Measurements from ENCODE around the gene FRAT2. TPM values are rescaled to one million over a fixed set of nuclear protein-coding genes. Genes with fewer than 3 reads are reported as not detected.

FRAT2 gene
- total and polyA plus RNA-seq, 2 of the 13 experiments (the other 11 are each of a cell fraction or from before 2014, with no cell fraction given), result 7.2 to 14.1 TPM

DNA sequence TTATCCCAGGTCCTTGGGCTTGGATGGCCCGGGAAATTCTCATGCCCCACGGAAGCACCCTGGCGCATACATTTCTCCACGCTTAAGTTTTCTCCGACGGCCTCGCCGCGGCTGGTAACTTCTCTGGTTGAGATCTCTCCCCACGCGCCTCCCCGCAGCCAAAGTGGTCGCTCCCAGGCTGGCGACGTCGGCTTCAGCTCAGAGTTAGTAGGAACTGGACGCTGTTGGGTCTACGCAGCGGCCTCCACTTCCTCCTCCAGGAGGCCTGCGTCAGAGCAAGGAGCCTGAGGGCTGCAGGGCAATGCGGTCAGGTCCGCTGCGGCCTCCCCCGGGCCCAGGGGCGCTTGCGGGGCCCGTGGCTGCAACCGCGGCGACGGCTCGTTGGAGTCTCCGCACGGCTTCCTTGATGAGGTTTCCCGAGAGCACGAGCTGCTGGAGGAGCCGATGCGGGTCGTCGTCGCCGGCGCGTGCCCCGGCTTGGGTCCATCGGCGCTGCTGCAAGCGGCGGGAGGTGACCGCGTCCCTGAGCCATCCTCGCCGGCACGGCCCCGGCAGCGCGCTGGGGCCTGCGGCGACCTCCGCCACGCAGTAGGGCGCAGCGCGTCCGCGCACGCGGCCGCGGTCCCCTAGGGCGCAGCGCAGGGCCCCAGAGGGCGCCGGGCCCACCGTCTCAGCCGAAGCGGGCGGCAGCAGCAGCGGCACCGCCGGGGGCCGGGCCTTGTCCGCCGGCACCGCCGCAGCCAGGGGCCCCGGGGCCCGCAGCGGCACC is 744 bp downstream of the FRAT2 start (continued):
- TF ChIP-seq HMGXB3 (CRISPR knock-in tag; IDR thresholded peaks at IDR 0.05; ENCODE audit: borderline replicate concordance) (no peak), CENPT (CRISPR knock-in tag; IDR thresholded peaks at IDR 0.05; ENCODE audit: low read depth) (0 out of 2 replicates have a peak, but pooled peaks have one; percentile 18), TOE1 (CRISPR knock-in tag; IDR thresholded peaks at IDR 0.05) (no peak), PREB (CRISPR knock-in tag; IDR thresholded peaks at IDR 0.05) (no peak), PPARG (CRISPR knock-in tag; conservative IDR thresholded peaks at IDR 0.05) (no peak), ZMYM4 (CRISPR knock-in tag; IDR thresholded peaks at IDR 0.05) (no peak; the same call in 1 of the 2 replicates)
- TF ChIP-seq, protein P1, sequence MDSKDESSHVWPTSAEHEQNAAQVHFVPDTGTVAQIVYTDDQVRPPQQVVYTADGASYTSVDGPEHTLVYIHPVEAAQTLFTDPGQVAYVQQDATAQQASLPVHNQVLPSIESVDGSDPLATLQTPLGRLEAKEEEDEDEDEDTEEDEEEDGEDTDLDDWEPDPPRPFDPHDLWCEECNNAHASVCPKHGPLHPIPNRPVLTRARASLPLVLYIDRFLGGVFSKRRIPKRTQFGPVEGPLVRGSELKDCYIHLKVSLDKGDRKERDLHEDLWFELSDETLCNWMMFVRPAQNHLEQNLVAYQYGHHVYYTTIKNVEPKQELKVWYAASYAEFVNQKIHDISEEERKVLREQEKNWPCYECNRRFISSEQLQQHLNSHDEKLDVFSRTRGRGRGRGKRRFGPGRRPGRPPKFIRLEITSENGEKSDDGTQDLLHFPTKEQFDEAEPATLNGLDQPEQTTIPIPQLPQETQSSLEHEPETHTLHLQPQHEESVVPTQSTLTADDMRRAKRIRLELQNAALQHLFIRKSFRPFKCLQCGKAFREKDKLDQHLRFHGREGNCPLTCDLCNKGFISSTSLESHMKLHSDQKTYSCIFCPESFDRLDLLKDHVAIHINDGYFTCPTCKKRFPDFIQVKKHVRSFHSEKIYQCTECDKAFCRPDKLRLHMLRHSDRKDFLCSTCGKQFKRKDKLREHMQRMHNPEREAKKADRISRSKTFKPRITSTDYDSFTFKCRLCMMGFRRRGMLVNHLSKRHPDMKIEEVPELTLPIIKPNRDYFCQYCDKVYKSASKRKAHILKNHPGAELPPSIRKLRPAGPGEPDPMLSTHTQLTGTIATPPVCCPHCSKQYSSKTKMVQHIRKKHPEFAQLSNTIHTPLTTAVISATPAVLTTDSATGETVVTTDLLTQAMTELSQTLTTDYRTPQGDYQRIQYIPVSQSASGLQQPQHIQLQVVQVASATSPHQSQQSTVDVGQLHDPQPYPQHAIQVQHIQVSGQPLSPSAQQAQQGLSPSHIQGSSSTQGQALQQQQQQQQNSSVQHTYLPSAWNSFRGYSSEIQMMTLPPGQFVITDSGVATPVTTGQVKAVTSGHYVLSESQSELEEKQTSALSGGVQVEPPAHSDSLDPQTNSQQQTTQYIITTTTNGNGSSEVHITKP (CRISPR knock-in tag; IDR thresholded peaks at IDR 0.05; ENCODE audit: low read depth), result peak; percentile 93
- TF ChIP-seq, protein P2, sequence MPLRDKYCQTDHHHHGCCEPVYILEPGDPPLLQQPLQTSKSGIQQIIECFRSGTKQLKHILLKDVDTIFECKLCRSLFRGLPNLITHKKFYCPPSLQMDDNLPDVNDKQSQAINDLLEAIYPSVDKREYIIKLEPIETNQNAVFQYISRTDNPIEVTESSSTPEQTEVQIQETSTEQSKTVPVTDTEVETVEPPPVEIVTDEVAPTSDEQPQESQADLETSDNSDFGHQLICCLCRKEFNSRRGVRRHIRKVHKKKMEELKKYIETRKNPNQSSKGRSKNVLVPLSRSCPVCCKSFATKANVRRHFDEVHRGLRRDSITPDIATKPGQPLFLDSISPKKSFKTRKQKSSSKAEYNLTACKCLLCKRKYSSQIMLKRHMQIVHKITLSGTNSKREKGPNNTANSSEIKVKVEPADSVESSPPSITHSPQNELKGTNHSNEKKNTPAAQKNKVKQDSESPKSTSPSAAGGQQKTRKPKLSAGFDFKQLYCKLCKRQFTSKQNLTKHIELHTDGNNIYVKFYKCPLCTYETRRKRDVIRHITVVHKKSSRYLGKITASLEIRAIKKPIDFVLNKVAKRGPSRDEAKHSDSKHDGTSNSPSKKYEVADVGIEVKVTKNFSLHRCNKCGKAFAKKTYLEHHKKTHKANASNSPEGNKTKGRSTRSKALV (CRISPR knock-in tag; IDR thresholded peaks at IDR 0.05), result no peak
- TF ChIP-seq, protein P3, sequence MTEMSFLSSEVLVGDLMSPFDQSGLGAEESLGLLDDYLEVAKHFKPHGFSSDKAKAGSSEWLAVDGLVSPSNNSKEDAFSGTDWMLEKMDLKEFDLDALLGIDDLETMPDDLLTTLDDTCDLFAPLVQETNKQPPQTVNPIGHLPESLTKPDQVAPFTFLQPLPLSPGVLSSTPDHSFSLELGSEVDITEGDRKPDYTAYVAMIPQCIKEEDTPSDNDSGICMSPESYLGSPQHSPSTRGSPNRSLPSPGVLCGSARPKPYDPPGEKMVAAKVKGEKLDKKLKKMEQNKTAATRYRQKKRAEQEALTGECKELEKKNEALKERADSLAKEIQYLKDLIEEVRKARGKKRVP (CRISPR knock-in tag; IDR thresholded peaks at IDR 0.05), result no peak
- TF ChIP-seq, protein P4, sequence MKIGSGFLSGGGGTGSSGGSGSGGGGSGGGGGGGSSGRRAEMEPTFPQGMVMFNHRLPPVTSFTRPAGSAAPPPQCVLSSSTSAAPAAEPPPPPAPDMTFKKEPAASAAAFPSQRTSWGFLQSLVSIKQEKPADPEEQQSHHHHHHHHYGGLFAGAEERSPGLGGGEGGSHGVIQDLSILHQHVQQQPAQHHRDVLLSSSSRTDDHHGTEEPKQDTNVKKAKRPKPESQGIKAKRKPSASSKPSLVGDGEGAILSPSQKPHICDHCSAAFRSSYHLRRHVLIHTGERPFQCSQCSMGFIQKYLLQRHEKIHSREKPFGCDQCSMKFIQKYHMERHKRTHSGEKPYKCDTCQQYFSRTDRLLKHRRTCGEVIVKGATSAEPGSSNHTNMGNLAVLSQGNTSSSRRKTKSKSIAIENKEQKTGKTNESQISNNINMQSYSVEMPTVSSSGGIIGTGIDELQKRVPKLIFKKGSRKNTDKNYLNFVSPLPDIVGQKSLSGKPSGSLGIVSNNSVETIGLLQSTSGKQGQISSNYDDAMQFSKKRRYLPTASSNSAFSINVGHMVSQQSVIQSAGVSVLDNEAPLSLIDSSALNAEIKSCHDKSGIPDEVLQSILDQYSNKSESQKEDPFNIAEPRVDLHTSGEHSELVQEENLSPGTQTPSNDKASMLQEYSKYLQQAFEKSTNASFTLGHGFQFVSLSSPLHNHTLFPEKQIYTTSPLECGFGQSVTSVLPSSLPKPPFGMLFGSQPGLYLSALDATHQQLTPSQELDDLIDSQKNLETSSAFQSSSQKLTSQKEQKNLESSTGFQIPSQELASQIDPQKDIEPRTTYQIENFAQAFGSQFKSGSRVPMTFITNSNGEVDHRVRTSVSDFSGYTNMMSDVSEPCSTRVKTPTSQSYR (CRISPR knock-in tag; IDR thresholded peaks at IDR 0.05; ENCODE audit: borderline replicate concordance), result no peak
- TF ChIP-seq, protein P5, sequence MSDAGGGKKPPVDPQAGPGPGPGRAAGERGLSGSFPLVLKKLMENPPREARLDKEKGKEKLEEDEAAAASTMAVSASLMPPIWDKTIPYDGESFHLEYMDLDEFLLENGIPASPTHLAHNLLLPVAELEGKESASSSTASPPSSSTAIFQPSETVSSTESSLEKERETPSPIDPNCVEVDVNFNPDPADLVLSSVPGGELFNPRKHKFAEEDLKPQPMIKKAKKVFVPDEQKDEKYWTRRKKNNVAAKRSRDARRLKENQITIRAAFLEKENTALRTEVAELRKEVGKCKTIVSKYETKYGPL (CRISPR knock-in tag; IDR thresholded peaks at IDR 0.05), result no peak
